HL-60/S4 treated with retinoic acid at 250 ng/mL for 4 days and 3 days (cell line): ENCODE data around the gene DECR2.
"Not testable (repeated sequence)": the region's sequence is repeated elsewhere in the genome, so short reads cannot be mapped to it uniquely, and the experiment has no call there.

Source experiments
- in situ Hi-C: fragments of 300-500 bp; cut with MboI; formaldehyde crosslinking; loops from 2 replicates; pipeline ENCODE4 v1.7.0; 2022; ENCODE audit warnings: low sequenced_read_pairs

DECR2 gene

GRCh38 chr16:401468-402348 is at the start of gene DECR2:
Gene DECR2 (plus strand): TSS chr16:401885. CDS start chr16:401964, 79 bp downstream.
- in situ Hi-C loops = no loop called here

GRCh38 chr16:352547-353403 is 48.9 kb upstream of the DECR2 start, which contains the start of gene AXIN1:
Gene AXIN1 (minus strand): TSS chr16:352723. CDS start chr16:347025, 5,698 bp downstream.
- in situ Hi-C loops = no loop called here

GRCh38 chr16:353404-354290 is 48.0 kb upstream of the DECR2 start:
- in situ Hi-C loops = no loop called here

GRCh38 chr16:354291-354881 is 47.3 kb upstream of the DECR2 start:
- in situ Hi-C loops = no loop called here

- in situ Hi-C loops = no loop called here
Observed at GRCh38 chr16:354971-355461, 46.7 kb upstream of the DECR2 start.

GRCh38 chr16:356741-357140 is 44.9 kb upstream of the DECR2 start:
- in situ Hi-C loops = no loop called here

GRCh38 chr16:359067-359763 is 42.5 kb upstream of the DECR2 start:
- in situ Hi-C loops = no loop called here

GRCh38 chr16:359871-360697 is 41.6 kb upstream of the DECR2 start:
- in situ Hi-C loops = no loop called here

- in situ Hi-C loops = no loop called here
Observed at GRCh38 chr16:360698-361336, 40.9 kb upstream of the DECR2 start.

GRCh38 chr16:361341-361871 is 40.3 kb upstream of the DECR2 start:
- in situ Hi-C loops = no loop called here

GRCh38 chr16:361872-362701 is 39.6 kb upstream of the DECR2 start:
- in situ Hi-C loops = no loop called here

- in situ Hi-C loops = not testable (repeated sequence)
Observed at GRCh38 chr16:362702-362999, 39.0 kb upstream of the DECR2 start.

- in situ Hi-C loops = no loop called here
Observed at GRCh38 chr16:363110-363765, 38.4 kb upstream of the DECR2 start.

- in situ Hi-C loops = no loop called here
Observed at GRCh38 chr16:363766-364490, 37.8 kb upstream of the DECR2 start.

- in situ Hi-C loops = no loop called here
Observed at GRCh38 chr16:364595-365491, 36.8 kb upstream of the DECR2 start.
